GM18511 (cell line): ENCODE measurements around the gene GFRA1.

Experiments
- ATAC-seq: cut with Tn5 transposase; IDR thresholded peaks from one replicate; pipeline ENCODE4 v1.9.1; 2021; ENCODE audit warnings: mild to moderate bottlenecking, moderate library complexity; ENCODE audit not compliant: unreplicated experiment

Gene GFRA1

DNA sequence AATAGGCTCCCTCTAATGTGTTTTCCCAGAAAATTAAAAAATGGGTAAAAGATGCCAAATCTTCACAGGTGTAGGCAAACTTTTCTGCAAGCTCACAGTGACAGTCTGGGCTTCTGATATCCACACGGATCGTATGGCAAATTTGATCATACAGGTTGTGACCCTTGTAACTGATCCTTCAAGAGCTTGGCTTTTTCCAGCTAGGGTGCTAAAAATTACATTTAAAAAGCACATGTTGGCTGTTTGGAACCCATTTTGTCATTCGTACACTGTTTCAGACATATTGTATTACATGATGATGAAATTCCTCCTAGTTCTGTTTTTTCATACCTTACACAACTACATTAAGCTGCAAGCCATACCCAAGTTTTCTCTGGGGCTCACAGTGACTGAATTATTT lies 138.7 kb downstream of the GFRA1 start:
- ATAC-seq: no peak

DNA sequence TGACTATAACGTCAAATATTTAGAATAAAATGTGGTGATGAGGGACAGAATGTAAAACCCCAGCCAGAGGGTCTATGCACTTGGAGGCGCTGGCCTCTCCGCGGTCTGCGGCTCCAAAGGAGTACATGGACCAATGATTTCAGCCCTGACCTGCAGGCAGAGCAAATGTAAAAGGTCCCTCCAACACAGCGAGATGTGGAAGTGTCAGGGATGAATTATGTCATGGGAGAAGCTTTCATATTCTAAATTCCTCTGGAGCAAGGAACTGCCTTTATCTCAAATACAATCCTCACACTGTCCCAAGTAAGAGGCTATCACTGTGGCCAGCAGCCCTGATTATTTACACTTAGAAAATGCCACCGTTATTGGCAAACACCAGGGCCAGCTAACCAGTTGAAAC lies 139.4 kb downstream of the GFRA1 start:
- no peak for ATAC-seq

DNA sequence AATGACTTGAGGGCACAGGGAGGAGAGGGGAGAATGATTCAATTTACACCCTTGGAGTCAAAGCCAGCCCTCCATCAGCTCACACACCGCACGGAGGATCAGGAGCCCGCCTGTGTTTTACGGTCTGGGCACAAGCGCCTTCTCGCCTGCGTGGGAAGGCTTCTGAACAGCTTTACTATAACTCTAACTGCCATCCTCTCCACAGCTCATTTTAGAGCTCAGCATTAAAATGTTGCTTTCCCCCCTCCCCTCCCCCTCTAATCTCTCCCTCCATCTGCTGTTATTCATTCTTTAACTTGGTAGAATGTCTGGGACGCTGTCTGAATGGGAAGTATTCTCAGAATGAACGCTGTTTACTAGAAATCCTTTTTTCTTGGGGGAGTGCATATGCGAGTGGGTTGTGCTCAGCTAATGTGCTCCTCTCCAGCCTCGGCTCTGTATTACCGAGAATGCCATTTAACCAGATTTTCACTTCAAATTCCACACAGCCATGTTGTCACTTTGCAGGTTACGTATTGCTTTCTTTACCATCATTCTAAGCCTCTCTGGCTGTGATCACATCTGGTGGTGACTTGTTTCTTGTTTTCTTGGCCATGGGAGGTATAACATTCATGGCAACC lies 140.1 kb downstream of the GFRA1 start:
- ATAC-seq: no peak

DNA sequence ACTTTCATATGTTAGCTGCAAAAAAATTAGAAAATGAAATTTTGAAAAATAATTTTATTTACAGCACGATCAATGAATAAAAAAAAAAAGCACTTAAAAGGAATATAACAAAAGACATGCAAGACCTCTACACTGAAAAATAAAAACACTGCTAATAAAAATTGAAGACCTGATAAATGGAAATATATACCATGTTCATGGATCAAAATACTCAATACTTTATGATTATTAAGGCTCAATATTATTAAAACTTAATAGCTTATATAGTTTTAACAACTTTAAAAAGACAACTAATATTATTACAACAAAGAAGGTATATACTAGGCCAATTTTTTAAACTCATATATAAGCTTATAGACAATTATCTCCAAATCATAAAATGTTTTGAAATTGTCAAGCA lies 143.0 kb downstream of the GFRA1 start:
- ATAC-seq: no peak

DNA sequence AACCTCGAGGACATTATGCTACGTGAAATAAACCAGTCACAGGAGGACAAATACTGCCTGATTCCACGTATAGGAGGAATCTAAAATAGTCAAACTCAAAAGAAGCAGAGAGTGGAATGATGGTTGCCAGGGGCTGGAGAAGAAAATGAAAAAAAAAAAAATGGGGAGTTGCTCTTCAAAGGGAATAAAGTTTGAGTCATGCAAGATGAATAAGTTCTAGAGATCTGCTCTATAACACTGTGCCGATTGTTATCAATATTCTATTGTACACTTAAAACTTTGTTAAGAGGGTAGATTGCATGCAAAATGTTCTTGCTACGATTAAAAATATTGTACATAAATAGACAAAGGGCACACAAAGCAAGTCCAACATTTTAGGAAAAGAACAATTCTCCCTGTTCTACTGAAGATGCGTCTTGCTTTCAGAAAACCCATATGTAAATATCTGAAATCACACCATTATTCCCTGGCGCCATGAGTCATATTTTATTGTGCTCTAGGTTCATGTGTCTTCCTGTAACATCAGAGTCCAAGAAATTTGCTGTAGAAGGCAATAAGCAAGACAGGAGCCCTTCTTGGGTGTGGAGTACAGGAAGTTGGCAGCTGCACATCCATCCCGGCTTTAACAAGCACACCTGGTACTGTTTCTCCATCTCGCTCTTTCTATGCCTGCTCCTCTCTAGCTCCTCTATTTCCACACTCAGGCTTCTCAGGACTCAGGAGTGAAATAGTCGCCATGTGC lies 145.9 kb downstream of the GFRA1 start:
- ATAC-seq: no peak

DNA sequence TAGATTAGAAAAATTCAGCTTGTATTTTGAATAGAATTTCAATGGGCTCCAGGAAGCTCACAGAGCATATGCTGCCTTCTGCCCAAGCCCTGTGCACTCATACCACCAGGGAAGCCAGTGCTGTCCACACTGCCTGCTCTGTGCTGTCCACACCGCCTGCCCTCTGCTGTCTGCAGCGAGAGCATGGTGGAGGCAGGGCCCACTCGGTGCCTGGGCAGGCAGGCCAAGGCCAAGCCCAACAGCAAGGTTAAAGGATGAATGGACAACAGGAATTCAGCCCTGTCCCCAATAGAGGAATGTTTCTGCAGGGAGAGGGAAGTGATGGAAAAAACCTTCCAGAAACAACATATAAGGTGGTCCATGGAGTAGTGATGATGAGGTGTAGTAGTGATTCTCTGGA lies 146.8 kb downstream of the GFRA1 start:
- no peak for ATAC-seq

DNA sequence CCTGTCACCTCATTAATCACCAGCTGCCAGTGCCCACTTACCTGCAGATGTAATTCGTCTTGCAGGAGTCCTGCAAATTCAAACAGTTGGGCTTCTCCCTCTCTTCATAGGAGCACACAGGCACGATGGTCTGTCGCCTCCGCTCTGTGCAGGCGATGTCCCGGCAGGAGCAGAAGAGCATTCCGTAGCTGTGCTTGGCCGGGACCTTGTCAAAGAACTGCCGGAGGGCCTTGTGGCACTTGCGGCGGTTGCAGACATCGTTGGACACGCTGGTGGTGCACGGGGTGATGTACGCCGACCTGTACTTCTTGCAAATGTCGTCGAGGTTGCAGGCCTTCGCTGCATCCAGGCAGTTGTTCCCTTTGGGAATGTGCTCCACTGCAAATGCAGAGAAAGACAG lies 147.8 kb downstream of the GFRA1 start:
- ATAC-seq: no peak

DNA sequence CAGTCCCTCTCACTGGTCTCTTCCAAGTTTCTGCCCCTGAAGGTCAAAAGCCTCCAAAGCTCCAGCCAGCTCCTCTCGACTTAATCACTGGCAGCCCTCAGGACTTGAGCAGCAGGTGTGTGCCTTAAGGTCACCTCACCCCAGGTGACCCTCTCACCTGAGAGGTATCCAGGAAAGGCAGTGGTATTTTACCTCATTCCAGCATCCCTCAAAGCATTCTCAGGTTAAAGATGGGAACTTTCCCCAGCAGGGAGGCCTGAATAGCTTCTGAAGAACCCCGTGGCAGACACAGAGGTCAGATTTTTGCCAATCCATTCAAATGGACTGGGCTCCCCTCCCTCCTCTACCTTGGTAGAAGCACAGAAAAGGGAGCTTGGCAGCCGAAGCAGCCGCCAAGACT lies 148.2 kb downstream of the GFRA1 start:
- no peak for ATAC-seq

DNA sequence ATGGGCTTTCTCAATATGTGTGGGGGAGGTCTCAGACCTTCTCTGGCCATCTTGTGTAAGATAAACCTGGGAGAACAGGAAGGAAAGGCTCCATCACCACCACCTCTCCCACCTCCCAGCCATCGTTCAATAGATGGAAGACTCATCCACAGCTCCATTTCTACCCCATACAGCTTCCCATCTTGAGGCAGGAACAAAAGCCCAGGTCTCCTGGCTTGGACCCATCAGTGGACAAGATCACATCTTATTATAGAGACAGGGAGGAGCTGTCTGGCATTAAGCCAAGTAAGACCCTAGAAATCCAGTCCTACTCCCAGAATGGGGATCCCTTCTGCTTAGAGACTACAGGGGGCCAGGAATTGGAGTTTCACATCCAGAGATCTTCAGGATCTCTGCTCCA lies 150.3 kb downstream of the GFRA1 start:
- no peak for ATAC-seq

DNA sequence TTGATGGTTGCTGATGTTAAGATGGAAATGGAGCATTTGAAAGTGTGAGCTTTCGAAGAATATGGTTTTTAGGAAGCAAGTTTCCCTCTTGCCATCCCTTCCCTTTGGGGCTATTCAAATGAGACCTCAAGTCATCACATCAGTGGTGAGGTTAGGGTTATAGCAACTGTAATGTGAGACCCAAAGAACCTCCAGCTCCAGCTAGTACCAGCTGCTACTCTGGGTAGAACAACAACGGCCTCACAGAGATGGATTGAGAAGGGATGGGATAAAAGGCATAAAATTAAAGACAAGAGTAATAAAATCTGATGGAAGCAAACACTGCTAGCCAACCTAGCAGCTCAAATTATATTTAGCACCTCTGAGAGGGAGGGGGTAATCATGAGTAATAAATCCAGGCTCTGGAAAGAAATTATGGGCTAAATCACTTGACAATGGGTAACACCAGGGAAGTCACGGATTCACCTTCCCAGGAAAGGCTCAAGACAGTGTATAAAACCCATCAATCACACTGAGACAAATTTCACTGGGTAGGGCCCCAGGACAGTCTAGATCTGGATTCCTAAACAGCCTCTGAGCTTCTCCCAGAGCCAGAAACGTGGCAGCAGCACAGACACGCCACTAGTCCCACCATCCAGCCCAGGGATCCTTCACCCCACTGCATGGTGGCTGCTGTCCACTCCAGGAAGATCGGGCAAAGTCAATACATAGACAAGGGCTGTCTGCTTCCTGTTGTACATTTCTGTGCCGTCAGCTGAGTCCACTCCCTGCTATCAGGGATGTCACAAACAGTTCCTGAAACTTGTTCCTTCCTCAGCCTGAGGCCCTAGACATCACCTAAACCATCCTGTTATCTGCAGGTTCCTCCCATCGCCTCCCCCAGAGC lies 151.1 kb downstream of the GFRA1 start:
- no peak for ATAC-seq

DNA sequence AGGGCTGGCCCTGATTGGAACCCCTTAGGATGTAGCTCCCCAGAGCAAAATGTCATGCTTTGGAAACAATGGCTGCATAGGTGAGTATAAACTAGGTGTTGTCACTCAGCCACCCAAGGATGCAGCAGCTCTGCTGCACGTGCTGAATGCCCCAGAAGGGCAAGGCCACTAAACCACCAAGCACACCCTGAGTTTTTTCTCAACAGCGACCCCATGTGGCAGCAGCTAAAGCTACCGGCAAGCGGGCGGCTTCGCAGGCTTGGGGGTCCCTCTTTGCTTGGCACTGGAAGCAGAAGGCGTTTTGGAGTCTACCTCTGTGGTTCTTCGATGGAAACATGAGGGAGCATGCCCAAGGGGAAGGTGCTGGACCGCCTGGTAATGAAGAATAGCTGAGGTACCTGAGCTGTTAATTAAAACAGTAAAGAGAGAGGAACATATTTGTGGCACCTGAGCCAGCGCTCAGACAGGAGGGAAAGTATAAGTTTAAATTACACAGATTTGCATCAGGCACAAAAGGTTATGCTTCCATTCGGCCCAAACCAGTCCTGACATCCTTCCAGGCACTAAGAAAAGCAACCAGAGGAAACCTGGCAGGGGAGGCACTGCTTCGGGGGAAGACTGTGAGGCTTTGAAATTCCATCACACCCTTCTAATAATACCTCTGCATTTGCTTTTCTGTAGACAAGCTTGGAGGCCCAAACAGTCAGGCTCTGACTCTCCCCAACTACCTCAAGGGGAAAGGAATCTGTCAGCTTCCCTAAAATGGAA lies 152.1 kb downstream of the GFRA1 start:
- ATAC-seq: no peak

DNA sequence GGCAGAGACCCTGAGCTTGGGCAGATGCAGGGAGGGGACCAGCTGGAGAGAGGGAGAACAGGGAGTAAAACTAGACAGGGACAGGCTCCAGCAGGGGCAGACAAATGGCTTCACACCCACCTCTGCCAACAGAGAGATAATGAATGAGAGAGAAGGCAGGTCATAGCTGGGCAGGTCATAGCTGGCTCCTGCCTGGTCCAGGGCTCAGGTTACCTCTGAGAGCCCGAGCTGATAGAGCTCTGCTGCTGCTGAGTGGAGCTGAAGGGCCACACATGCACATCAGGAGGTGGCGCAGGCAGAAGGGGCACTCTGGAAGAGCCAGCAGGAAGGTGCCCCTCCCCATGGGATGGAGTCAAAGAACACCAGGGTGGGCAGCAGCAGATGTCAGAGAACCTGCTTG lies 154.2 kb downstream of the GFRA1 start:
- no peak for ATAC-seq

DNA sequence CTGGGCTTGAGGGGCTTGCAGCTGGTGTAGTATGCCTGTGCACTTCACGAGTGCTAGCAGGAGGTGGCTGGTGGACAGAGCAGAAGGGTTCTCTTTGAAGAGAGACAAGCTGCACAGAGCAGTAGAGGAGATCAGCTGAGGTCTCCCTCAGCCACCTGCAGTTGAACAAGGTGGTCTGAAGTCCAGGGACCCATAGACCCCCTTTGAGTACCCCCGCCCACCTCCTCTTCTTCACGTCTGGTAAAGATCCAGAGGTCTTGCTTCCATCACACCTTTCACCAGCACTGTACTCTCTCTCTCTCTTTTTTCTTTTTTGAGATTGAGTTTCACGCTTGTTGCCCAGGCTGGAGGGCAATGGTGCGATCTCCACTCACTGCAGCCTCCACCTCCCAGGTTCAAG lies 157.2 kb downstream of the GFRA1 start:
- ATAC-seq: no peak

DNA sequence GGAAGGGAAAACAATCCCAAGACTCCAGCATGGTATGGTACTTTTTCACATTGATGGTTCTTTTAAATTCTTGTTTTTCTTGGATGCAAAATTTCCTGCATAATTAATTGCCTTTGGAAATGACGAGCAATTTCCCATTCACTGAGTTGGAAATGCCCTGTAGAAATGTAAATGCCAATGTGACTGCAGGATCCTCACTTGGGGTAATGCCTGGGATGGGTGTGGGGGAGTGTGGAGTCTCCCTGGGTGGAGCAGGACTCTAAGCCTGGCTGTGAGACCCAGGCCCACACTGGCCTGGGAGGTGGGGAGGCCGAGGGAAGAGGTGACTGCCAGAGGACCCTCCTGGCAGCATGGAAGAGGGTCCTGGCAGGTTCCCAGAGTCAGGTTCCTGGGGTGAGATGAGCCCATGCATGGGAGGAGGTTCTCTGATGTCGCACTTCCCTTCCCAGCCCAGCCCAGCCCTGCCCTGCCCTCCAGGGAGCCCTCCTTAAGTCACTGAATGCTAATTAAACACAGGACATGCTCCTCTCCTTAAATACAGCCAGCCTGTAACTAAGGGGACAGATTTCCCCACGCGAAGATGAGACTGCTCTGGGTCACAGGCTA lies 157.9 kb downstream of the GFRA1 start:
- no peak for ATAC-seq

DNA sequence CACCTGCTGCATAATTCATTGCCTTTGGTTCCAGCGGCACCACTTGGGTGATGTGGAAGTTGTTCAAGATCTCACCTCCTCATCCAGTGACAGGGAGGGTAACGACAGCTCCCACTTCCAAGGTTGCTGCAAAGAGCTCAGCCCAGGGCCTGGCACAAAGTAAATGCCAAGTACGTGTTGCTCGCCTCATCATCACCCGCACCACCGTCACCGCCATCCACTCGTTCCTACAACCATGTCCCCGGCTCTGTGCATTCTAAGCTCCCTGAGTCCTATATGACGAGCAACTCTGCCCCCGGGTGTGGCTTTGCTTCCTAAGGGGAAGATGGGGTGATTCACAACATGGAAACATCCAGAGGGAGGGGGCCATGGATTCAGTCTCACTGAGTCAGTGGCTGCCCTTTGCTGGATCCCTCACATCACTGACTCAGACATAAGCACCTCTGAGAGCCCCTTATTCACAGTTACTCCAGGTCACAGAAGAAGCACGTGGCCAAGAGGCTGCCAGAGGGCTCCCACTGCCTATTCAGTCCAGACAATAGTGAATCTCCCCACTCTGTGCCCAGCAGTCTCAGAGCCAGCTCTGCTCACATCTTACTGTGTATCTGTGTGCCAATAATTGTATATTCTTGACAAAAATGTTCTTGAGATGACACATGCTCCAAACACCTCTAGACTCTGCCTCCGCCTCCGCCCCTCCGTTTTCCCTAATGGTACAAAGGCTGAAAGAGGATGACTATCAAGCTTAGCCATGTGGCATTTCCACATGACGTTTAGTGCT lies 159.1 kb downstream of the GFRA1 start:
- ATAC-seq: no peak

DNA sequence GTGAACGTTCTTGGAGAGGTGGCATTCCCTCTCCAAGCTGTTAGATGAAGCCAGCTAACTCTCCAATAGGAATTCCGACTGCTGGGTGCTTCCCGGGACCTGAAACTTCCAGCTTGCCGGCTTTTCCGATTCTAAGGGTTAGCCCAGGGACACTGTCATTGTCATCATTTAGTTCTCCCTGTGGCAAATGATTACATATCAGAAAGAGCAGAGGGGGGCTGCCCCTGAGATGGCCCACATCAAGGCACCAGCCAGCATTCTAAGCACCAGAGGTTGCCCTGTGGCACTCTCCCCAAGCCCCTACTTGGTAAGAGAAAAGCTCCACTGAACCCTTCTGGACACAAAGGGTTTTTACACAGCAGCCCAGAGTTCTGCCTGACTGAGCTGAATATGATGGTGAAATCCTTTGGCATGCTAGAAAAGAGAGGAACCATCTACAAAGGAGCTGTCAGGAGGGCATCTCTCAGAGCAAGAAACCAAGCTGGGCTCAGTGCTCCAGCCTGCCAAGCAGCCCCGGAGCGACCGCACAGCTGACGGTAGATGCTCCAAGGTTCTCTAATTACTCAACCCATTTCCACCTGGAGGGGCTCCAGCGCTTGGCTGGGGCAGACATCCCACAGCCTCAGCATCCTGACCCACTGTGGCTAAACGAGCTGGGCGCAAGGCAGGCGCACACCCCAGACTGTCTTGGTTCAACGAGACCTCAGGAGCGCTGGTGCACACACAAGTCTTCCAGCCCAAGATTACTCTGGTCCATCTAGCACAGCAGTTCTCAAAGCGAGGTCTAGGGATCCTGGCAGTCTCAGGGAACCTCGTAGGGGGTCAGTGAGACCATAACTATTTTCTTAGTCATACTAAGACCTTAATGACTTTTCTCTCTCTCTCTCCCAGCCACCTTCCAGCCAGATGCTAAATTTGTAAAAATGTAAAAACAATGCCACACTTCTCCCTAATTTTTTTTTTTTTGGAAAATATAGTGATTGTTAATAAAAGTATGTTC lies 160.5 kb downstream of the GFRA1 start:
- no peak for ATAC-seq

DNA sequence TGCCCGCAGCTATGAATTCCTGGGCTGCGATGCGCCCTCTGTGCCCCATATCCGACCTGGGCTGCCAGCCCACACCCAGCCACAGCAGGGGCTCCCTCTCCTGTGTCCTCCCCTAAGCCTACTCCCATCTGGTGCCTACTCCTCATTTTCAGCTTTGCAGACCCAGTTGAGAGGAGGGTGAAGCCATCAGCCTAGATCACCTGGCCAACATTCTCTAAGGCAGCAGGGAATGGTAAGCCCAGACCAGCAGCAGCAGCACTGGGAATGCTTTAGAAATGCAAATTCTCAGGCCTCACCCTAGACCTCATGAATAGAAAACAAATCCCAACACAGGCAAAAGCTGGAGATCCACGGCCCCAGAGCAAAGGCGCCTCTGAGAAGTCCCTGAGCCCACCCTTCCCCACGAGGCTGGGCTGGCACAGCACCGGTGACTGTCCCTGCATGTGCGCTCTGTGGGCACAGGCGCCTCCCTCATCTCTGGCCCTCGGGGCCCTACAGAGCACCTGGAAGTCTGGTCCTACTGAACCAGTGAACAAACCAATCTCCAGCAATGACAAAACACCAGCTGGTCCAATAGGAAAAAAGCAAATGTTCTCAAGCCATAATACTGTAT lies 161.4 kb downstream of the GFRA1 start:
- ATAC-seq: no peak

DNA sequence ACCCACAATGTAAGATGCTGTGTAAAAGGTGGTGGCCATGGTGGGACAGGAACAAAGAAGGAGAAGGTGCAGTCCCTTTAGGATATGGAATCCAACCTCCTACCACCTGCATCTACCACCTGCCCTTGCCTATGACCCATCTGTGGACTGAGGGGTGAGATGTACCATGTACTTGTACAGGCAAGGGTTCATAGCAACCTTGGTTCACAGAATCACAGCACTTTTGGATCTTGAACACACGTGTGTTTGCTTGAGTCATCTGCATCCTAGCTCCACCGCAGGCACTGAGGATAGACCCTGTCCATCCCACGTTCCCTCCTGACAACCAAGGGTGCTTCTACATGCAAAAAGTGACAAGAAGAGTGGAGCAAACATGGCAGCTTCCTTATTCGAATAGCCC lies 162.3 kb downstream of the GFRA1 start:
- no peak for ATAC-seq
